GM21447 (cell line): ENCODE data around the gene GTF2H4.

Experiments used
- ATAC-seq: cut with Tn5 transposase; IDR thresholded peaks from one replicate; pipeline ENCODE4 v1.9.1; 2021; ENCODE audit not compliant: unreplicated experiment

GTF2H4 gene

DNA sequence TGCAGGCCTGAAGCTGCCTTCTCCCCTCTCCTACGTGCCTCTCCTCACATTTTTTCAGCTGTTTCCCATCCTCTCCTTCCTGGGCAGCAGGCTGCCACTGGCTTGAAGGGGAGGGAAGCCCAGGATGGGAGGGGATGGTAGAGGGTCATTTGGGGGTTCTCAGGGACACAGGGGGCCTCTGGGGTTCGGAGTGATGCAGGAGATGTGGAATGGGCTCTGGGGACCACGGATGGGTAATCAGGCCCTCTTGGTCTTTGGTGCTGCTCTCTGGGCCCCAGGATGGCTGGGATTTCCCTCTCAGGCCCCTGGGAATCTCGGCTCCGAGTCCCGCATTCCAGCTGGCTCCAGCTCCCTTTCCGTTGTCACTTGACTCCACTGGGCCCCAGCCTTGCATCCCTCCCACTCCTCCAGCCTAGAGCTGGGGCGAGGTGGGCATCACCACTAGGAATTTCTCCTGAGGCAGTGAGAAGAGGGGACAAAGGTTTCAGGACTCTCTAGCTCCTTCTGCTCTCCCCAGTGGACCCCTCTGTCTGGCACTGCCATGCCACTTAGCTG lies 25.7 kb upstream of the GTF2H4 start:
- no peak for ATAC-seq

- ATAC-seq, result no peak
Measured at GRCh38 chr6:30882759-30883684, 25.0 kb upstream of the GTF2H4 start.

DNA sequence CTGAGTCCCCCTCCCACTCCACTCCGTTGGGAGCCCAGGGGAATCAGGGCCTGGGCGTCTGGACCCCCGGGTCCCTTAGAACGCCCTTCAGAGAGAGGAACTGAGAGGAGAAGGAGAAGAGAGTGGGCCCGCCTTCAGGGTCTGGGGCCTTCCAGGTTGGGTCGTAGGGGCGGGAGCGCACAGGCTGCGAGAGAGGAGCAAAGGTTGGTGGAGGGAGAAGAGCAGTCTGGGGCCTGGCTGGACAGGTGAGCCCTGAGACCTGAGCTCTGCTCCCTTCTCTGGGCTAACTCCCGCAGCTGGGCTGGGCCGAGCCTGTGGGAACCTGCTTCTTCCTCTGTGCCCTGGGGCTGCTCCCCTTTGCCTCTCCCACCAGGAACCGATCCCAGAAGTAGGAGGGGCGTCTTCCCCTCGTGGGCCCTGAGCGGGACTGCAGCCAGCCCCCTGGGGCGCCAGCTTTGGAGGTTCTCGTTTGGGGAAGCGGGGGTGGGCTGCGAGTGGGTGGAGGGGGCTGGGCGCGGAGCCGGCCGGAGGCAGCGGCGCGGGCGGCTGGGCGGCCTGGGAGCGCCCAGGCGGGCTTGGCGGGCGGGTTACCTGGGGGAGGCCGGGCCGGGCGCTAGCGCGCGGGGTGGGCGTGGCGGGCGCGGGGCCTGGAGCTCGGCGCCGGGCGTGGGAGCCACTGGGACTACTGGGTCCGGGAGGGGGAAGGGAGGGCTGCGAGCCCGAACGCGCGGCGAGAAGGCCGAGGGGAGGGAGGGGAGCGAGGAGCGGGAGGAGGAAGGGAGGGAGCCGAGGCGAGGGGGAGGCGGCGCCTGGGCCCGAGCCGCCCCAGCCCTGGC lies 24.1 kb upstream of the GTF2H4 start, which contains the start of gene DDR1:
TSS of gene DDR1 (plus strand) at position 835 of the 836 bp plus-strand sequence. CDS start 4,211 bp downstream, outside the sequence.
- no peak for ATAC-seq

DNA sequence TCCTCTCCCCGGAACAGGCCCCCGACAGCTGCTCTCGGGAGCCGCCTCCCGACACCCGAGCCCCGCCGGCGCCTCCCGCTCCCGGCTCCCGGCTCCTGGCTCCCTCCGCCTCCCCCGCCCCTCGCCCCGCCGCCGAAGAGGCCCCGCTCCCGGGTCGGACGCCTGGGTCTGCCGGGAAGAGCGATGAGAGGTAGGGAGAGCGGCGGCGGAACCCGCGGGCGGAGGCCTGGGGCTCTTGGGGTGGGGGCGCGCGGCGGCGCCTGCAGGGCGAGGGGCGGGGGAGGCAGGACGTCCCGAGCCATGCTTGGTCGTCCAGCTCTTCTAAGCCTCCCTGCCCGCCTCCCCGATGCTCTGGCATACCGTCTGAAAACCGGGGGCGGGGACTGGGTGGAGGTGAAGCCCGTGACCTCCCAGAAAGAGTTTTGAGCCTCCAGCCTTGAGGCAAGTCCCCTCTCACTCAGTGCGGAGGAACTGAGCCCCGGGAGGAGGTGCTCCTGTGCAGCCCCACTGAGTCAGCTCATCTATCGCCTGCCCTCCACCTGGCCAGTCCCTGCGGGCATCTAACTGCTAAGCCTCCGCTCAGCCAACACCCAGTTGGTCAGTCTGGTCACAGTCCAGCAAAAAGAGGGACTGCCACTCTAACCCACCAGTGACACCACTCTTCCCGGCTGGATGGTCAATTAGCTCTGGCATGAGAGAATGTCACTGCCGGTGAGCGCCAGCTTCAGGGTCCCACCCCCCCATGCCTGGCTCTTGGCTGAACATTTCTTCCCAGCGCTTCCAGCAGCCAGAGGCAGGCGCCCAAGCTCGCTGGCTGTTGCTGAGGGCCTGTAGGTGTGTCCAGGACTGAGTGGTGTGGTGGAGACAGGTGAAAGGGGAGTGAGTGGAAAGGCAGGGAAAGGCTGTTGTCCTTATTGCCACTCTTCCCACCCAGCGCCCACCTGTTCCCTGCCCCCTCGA lies 23.2 kb upstream of the GTF2H4 start:
- ATAC-seq, result no peak

DNA sequence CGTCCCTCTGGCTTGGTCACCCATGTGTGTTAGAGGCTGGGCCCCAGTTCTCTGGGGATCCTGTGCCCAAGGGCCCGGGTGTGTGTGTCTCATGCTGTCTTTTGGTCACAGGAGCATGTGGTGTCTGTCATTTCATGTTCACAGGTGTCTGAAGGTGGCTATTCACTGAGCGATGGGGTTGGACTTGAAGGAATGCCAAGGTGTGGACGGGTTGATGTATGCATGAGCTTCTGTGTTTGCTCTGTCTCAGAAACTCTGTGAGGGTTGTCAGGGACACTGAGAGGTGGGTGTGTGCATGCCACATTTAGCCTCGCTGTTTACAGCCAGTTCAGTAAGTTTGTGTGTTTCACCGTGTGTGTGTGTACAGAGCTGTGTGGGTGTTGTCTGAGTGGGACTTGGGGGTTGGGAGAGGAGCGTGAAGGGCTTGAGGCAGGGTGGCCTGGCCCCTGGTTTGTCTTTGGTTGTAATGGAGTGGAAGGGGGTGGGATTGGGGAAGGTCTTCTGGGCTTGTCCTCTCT lies 22.5 kb upstream of the GTF2H4 start:
- ATAC-seq, result no peak

- ATAC-seq, result no peak
Measured at GRCh38 chr6:30885999-30886896, 21.8 kb upstream of the GTF2H4 start.

GRCh38 chr6:30886897-30887255 lies 21.1 kb upstream of the GTF2H4 start:
- ATAC-seq, result no peak

DNA sequence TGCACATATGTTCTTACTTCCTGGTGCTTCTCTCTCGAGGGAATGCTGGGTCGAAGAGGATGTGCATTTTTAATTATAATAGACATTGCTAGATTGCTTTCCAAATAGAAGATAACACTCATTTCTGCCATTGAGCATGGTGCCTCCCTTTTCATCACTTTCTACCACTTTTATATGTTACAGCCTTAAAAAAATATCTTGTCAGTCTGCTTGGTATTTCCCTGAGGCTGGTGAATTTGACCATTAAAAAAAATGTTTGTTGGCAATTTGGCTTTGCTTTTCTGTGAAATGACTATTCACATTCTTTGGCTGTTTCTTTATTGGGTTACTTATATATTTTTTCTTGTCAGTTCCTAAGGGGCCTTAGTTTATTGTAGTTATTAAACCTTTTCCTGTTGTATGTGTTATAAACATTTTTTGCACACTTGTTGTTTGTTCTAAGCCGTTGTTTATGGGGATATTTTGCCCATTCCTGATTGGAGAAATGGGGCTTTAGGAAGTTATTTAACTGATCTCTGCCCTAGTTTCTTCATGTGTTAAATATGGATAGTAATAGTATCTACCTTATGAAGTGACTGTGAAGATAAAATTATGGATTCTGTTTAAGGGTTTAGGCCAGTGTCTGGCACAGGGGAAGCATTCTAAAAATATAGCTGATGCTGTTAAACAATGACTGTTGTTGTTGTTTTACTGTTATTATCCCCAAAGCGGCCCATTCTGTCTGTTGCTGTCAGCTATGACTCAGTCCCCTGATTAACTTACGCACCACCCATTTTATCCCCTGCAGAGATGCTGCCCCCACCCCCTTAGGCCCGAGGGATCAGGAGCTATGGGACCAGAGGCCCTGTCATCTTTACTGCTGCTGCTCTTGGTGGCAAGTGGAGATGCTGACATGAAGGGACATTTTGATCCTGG lies 19.8 kb upstream of the GTF2H4 start:
- ATAC-seq, result no peak

DNA sequence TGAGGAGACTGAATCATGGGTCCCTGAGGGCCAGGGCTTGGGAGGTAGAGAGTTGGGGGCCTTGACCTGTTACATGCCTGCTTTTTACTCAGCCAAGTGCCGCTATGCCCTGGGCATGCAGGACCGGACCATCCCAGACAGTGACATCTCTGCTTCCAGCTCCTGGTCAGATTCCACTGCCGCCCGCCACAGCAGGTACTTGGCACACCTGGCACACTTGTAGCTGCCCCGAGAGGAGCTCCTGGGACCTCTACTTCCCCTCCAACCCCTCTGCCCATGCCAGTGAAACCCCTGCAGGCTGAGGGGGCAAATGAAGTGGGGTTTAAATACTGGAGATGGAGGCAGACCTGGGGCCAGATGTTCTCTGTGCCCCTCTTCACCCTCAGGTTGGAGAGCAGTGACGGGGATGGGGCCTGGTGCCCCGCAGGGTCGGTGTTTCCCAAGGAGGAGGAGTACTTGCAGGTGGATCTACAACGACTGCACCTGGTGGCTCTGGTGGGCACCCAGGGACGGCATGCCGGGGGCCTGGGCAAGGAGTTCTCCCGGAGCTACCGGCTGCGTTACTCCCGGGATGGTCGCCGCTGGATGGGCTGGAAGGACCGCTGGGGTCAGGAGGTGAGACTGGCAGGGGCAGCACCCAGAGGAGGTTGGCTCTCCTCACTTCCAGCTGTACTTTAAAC lies 19.1 kb upstream of the GTF2H4 start:
- ATAC-seq, result no peak

DNA sequence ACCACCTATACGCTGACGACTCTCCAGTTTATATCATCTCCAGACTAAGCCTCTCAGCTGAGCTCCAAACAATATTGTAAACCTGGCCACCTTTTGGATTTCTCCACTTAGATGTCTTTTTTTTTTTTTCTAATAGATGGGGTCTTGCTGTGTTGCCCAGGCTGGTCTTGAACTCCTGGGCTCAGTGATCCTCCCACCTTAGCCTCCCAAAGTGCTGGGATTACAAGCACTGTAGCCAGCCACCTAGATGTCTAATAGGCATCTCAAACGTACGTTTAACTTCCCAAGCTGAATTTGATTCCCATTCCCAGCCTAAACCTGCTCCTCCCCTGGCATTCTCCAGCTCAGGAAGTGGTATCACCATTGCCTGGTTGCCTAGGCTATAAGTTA lies 18.5 kb upstream of the GTF2H4 start:
- no peak for ATAC-seq

GRCh38 chr6:30889921-30890645 lies 17.9 kb upstream of the GTF2H4 start:
- no peak for ATAC-seq

DNA sequence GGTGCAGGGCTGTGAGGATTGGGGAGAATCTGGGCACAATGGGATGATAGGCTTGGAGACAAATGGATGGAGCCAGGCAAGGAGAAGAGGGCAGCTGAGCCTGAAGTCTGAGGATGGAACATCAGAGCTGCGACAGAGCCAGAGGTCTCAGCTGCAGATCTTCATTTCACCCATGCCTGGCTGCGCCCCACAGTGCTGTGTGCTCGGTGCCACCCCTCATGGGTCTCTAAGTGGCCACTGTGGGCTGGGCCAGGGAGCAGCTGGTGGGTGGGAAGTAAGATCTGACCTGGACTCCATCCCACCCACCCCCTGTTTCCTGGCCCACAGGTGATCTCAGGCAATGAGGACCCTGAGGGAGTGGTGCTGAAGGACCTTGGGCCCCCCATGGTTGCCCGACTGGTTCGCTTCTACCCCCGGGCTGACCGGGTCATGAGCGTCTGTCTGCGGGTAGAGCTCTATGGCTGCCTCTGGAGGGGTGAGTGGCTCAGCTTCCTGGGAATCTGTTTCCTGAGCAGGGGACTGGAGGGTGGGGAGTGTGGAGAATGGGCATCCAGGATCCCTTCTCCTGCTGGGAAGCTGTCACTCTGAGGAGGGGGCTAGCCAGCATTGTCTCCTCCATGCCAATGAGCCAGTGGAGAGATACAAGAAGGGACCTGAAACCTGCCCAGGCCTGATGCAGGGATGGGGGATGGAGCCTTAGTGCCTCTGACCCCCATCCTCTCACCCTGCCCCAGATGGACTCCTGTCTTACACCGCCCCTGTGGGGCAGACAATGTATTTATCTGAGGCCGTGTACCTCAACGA lies 17.2 kb upstream of the GTF2H4 start:
- ATAC-seq, result no peak

DNA sequence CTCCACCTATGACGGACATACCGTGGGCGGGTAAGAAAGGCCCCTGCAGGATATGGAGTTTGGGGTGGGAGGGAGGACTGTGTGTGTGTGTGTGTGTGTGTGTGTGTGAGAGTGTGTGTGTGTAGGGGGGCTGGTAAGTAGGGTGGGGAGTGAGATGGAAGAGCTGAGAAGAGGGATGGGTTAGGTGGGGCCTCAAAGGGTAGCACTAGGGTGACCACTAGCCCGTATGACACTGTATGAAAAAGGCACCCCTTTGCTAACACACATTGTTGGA lies 16.6 kb upstream of the GTF2H4 start:
- no peak for ATAC-seq

- no peak for ATAC-seq
Measured at GRCh38 chr6:30891816-30892538, 16.0 kb upstream of the GTF2H4 start.

GRCh38 chr6:30893001-30893591 lies 14.9 kb upstream of the GTF2H4 start:
- no peak for ATAC-seq
